HEK293 (cell line): ENCODE measurements around the gene TBC1D17.

Experiments
- CTCF ChIA-PET: fragments of 350-600 bp; formaldehyde crosslinking; extraction: SDS; loops from one replicate; lab custom pipeline; 2021; ENCODE audit warnings: antibody characterized with exemption; lab: Yijun Ruan, JAX
- POLR2A ChIA-PET: fragments of 300-600 bp; formaldehyde crosslinking; extraction: SDS; loops from one replicate; lab custom pipeline; 2020; ENCODE audit warnings: antibody characterized with exemption, inconsistent platforms; lab: Yijun Ruan, JAX
- H3K27ac ChIP-seq: fragments of 200-500 bp; sonication (Bioruptor generic); 2 replicates; pipeline ENCODE4 v1.5.1; 2014; ENCODE audit warnings: low read depth, low read length, control low read depth, inconsistent platforms; ENCODE audit errors: extremely low read depth
- H3K36me3 ChIP-seq, 2 experiments: fragments of 200-500 bp in 1 of 2; sonication (Bioruptor generic) in 1 of 2; 1 replicate in 1 of 2; 2 replicates in 1 of 2; pipeline ENCODE4 v1.5.1; 2014 to 2017; ENCODE audit warnings: inconsistent platforms in 2 of 2, low read length in 2 of 2; ENCODE audit not compliant: control insufficient read depth in 2 of 2, insufficient read depth in 1 of 2
- H3K4me1 ChIP-seq: fragments of 200-500 bp; sonication (Bioruptor generic); 2 replicates; pipeline ENCODE4 v1.5.1; 2014; ENCODE audit warnings: mild to moderate bottlenecking, low read length, inconsistent platforms; ENCODE audit not compliant: control insufficient read depth, insufficient read depth
- H3K4me3 ChIP-seq: 2 replicates; pipeline ENCODE4 v1.5.1; 2011; ENCODE audit warnings: low read depth, mild to moderate bottlenecking, control low read depth, low read length, moderate library complexity
- H3K9me3 ChIP-seq: fragments of 200-500 bp; sonication (Bioruptor generic); 2 replicates; pipeline ENCODE4 v1.5.1; 2014; ENCODE audit warnings: low read depth, low read length, inconsistent platforms; ENCODE audit not compliant: control insufficient read depth, insufficient read depth
- ATF2 ChIP-seq: fragments of 450-650 bp; formaldehyde crosslinking; IDR thresholded peaks from 2 replicates; pipeline ENCODE4 v1.5.1; 2016; ENCODE audit warnings: missing biosample characterization, missing genetic modification characterization, low read depth
- BCL6B ChIP-seq: fragments of 450-650 bp; formaldehyde crosslinking; IDR thresholded peaks from 2 replicates; pipeline ENCODE4 v1.5.1; 2017; ENCODE audit warnings: missing biosample characterization, missing genetic modification characterization
- GFI1B ChIP-seq: fragments of 450-650 bp; formaldehyde crosslinking; IDR thresholded peaks from 2 replicates; pipeline ENCODE4 v1.5.1; 2016; ENCODE audit warnings: missing biosample characterization, missing genetic modification characterization
- GLI4 ChIP-seq: fragments of 450-650 bp; formaldehyde crosslinking; IDR thresholded peaks from 2 replicates; pipeline ENCODE4 v1.5.1; 2016; ENCODE audit warnings: missing biosample characterization, missing genetic modification characterization
- HOXC10 ChIP-seq: sonication (generic); formaldehyde crosslinking; IDR thresholded peaks from 2 replicates; pipeline ENCODE4 v1.8.1; 2023; ENCODE audit warnings: mild to moderate bottlenecking, missing genetic modification reagents
- KLF16 ChIP-seq: fragments of 450-650 bp; formaldehyde crosslinking; IDR thresholded peaks from 2 replicates; pipeline ENCODE4 v1.5.1; 2017; ENCODE audit warnings: missing biosample characterization, missing genetic modification characterization
- KLF9 ChIP-seq: fragments of 450-650 bp; formaldehyde crosslinking; IDR thresholded peaks from 2 replicates; pipeline ENCODE4 v1.5.1; 2016; ENCODE audit warnings: missing biosample characterization, missing genetic modification characterization, low read depth
- PRDM4 ChIP-seq: fragments of 450-650 bp; formaldehyde crosslinking; IDR thresholded peaks from 2 replicates; pipeline ENCODE4 v1.5.1; 2017; ENCODE audit warnings: missing biosample characterization, missing genetic modification characterization
- SCRT1 ChIP-seq: fragments of 450-650 bp; formaldehyde crosslinking; IDR thresholded peaks from 2 replicates; pipeline ENCODE4 v1.5.1; 2016; ENCODE audit warnings: missing biosample characterization, missing genetic modification characterization, borderline replicate concordance
- SETDB1 ChIP-seq: IDR thresholded peaks from one replicate; pipeline ENCODE4 v1.6.1; 2017; ENCODE audit warnings: mild to moderate bottlenecking, low read length, moderate library complexity, mixed read lengths; ENCODE audit not compliant: insufficient read length
- ZBTB26 ChIP-seq: fragments of 450-650 bp; formaldehyde crosslinking; optimal IDR thresholded peaks from 2 replicates; pipeline ENCODE3; 2016; ENCODE audit warnings: missing biosample characterization, mild to moderate bottlenecking, missing genetic modification characterization
- ZFP41 ChIP-seq: fragments of 450-650 bp; formaldehyde crosslinking; IDR thresholded peaks from 2 replicates; pipeline ENCODE4 v1.5.1; 2016; ENCODE audit warnings: missing biosample characterization, missing genetic modification characterization, borderline replicate concordance
- ZFP69B ChIP-seq: fragments of 450-650 bp; formaldehyde crosslinking; IDR thresholded peaks from 2 replicates; pipeline ENCODE4 v1.5.1; 2016; ENCODE audit warnings: missing biosample characterization, missing genetic modification characterization
- ZNF169 ChIP-seq: fragments of 450-650 bp; formaldehyde crosslinking; IDR thresholded peaks from 2 replicates; pipeline ENCODE4 v1.5.1; 2016; ENCODE audit warnings: missing biosample characterization, missing genetic modification characterization
- ZNF202 ChIP-seq: fragments of 450-650 bp; formaldehyde crosslinking; IDR thresholded peaks from 2 replicates; pipeline ENCODE4 v1.5.1; 2016; ENCODE audit warnings: missing biosample characterization, missing genetic modification characterization, borderline replicate concordance
- ZNF292 ChIP-seq: fragments of 450-650 bp; formaldehyde crosslinking; IDR thresholded peaks from 2 replicates; pipeline ENCODE4 v1.5.1; 2016; ENCODE audit warnings: low read depth, missing biosample characterization, missing genetic modification characterization, borderline replicate concordance
- ZNF324 ChIP-seq: fragments of 450-650 bp; formaldehyde crosslinking; IDR thresholded peaks from 2 replicates; pipeline ENCODE4 v1.5.1; 2016; ENCODE audit warnings: missing biosample characterization, missing genetic modification characterization
- ZNF362 ChIP-seq: fragments of 450-650 bp; formaldehyde crosslinking; IDR thresholded peaks from 2 replicates; pipeline ENCODE4 v1.5.1; 2016; ENCODE audit warnings: missing biosample characterization, missing genetic modification characterization
- ZNF404 ChIP-seq: fragments of 450-650 bp; formaldehyde crosslinking; IDR thresholded peaks from 2 replicates; pipeline ENCODE4 v1.5.1; 2017; ENCODE audit warnings: missing biosample characterization, missing genetic modification characterization
- ZNF433 ChIP-seq: fragments of 450-650 bp; formaldehyde crosslinking; IDR thresholded peaks from 2 replicates; pipeline ENCODE4 v1.5.1; 2016; ENCODE audit warnings: missing biosample characterization, missing genetic modification characterization, low read depth
- ZNF529 ChIP-seq: fragments of 450-650 bp; formaldehyde crosslinking; IDR thresholded peaks from 2 replicates; pipeline ENCODE4 v1.5.1; 2017; ENCODE audit warnings: missing genetic modification characterization, missing biosample characterization; ENCODE audit not compliant: insufficient replicate concordance
- ZNF658 ChIP-seq: fragments of 450-650 bp; formaldehyde crosslinking; IDR thresholded peaks from 2 replicates; pipeline ENCODE4; 2016; ENCODE audit warnings: missing biosample characterization, missing genetic modification characterization
- ZNF791 ChIP-seq: fragments of 450-650 bp; formaldehyde crosslinking; IDR thresholded peaks from 2 replicates; pipeline ENCODE4 v1.5.1; 2016; ENCODE audit warnings: missing biosample characterization, missing genetic modification characterization
- ZNF837 ChIP-seq: fragments of 450-650 bp; formaldehyde crosslinking; IDR thresholded peaks from 2 replicates; pipeline ENCODE4 v1.5.1; 2016; ENCODE audit warnings: missing biosample characterization, missing genetic modification characterization
- ZNF843 ChIP-seq: fragments of 450-650 bp; formaldehyde crosslinking; IDR thresholded peaks from 2 replicates; pipeline ENCODE4 v1.5.1; 2016; ENCODE audit warnings: missing biosample characterization, missing genetic modification characterization
- ZSCAN16 ChIP-seq: fragments of 450-650 bp; formaldehyde crosslinking; IDR thresholded peaks from 2 replicates; pipeline ENCODE4 v1.5.1; 2016; ENCODE audit warnings: missing biosample characterization, missing genetic modification characterization

TBC1D17 gene

GRCh38 chr19:49890349-49891311 is 13.1 kb downstream of the TBC1D17 start (continued):
- no peak for TF ChIP-seq PRDM4 (tag by site-specific recombination)
- TF ChIP-seq ZNF658 (tag by site-specific recombination): no peak
- no peak for TF ChIP-seq SCRT1 (tag by site-specific recombination)
- no peak for TF ChIP-seq ZNF362 (tag by site-specific recombination)
- no peak for TF ChIP-seq BCL6B (tag by site-specific recombination)
- TF ChIP-seq KLF16 (tag by site-specific recombination): peak; percentile 67; the same call in 1 of the 2 replicates

GRCh38 chr19:49891393-49891792 is 13.9 kb downstream of the TBC1D17 start:
- TF ChIP-seq ZNF433: no peak
- no peak for TF ChIP-seq HOXC10 (CRISPR knock-in tag)
- TF ChIP-seq ZNF791 (tag by site-specific recombination): no peak
- TF ChIP-seq ZNF292 (tag by site-specific recombination): no peak
- TF ChIP-seq ZNF837 (tag by site-specific recombination): no peak
- no peak for TF ChIP-seq KLF9 (tag by site-specific recombination)
- TF ChIP-seq ZFP69B (tag by site-specific recombination): no peak
- no peak for TF ChIP-seq ZNF658 (tag by site-specific recombination)
- no peak for TF ChIP-seq ZNF529
- no peak for TF ChIP-seq ZNF169 (tag by site-specific recombination)
- TF ChIP-seq SETDB1: no peak
- TF ChIP-seq ZNF324: no peak
- Histone ChIP-seq H3K27ac (peak overlapping the region; percentile 17; the same call in 1 of the 2 replicates), H3K36me3 (no peaks in the 10 kb centered on the region; a peak in 1 of 3 replicates), H3K9me3 (no peaks in the 10 kb centered on the region), H3K4me1 (no peaks in the 10 kb centered on the region), H3K4me3 (no peak overlapping the region)
- ChIA-PET POLR2A (interaction anchor here (0.7 to 3.7 kb wide), 7 partner anchors 11 to 38 kb away, joined by 4 to 27 read pairs (median 4); partner anchors contain the start of genes AKT1S1, ATF5, NUP62 and TBC1D17), CTCF (no interaction called here)

- Histone ChIP-seq H3K27ac (no peak overlapping the region), H3K9me3 (no peaks in the 10 kb centered on the region), H3K4me1 (no peaks in the 10 kb centered on the region), H3K4me3 (no peak overlapping the region), H3K36me3 (no peaks in the 10 kb centered on the region; a peak in 1 of 3 replicates)
- ChIA-PET POLR2A (interaction anchor here (1.4 to 3.7 kb wide), 4 partner anchors 12 to 37 kb away, joined by 3 to 27 read pairs (median 6); partner anchors contain the start of genes AKT1S1, ATF5, NUP62 and TBC1D17), CTCF (no interaction called here)
- TF ChIP-seq ZNF202 (tag by site-specific recombination) (no peak), ZBTB26 (tag by site-specific recombination) (no peak), ZFP41 (tag by site-specific recombination) (no peak), ZNF843 (no peak), GLI4 (tag by site-specific recombination) (no peak), ZNF658 (tag by site-specific recombination) (no peak), ZNF404 (no peak), ATF2 (tag by site-specific recombination) (no peak), ZSCAN16 (tag by site-specific recombination) (no peak), GFI1B (no peak)
Measured at GRCh38 chr19:49892716-49893115, 15.2 kb downstream of the TBC1D17 start.
